Neural progenitor cell (in vitro differentiated cells): ENCODE data around the gene ITPA. TPM values are rescaled to one million over a fixed set of nuclear protein-coding genes. Genes with fewer than 3 reads are reported as not detected.

ENCODE experiments used
- DNase-seq: peaks from one replicate; pipeline ENCODE4 v3.0.0-alpha.2; 2016; ENCODE audit warnings: low spot score
- H2AFZ ChIP-seq: fragments of 200-600 bp; sonication (generic); replicated peaks from 2 replicates; pipeline ENCODE4 v1.6.1; 2016; ENCODE audit warnings: antibody characterized with exemption
- H3F3A ChIP-seq: fragments of 200-600 bp; sonication (generic); 2 replicates; pipeline ENCODE4 v1.6.1; 2016; ENCODE audit warnings: antibody characterized with exemption, low read depth
- H3K27ac ChIP-seq: fragments of 200-600 bp; sonication (generic); 2 replicates; pipeline ENCODE4 v1.5.1; 2016; ENCODE audit warnings: mild to moderate bottlenecking
- H3K27me3 ChIP-seq: fragments of 200-600 bp; sonication (generic); 2 replicates; pipeline ENCODE4 v1.6.1; 2016; ENCODE audit warnings: mild to moderate bottlenecking, moderate library complexity
- H3K36me3 ChIP-seq: fragments of 200-600 bp; sonication (generic); 2 replicates; pipeline ENCODE4 v1.5.1; 2016
- H3K4me1 ChIP-seq: fragments of 200-600 bp; sonication (generic); 2 replicates; pipeline ENCODE4 v1.6.1; 2016; ENCODE audit warnings: mixed run types
- H3K4me2 ChIP-seq: fragments of 200-600 bp; sonication (generic); 2 replicates; pipeline ENCODE4 v1.6.1; 2016
- H3K4me3 ChIP-seq: fragments of 200-600 bp; sonication (generic); 2 replicates; pipeline ENCODE4 v1.5.1; 2016
- H3K79me2 ChIP-seq: fragments of 200-600 bp; sonication (generic); 2 replicates; pipeline ENCODE4 v1.6.1; 2016; ENCODE audit warnings: low read depth
- H3K9ac ChIP-seq: fragments of 200-600 bp; sonication (generic); 2 replicates; pipeline ENCODE4 v1.6.1; 2016
- H3K9me3 ChIP-seq: fragments of 200-600 bp; sonication (generic); 2 replicates; pipeline ENCODE4 v1.5.1; 2016; ENCODE audit warnings: low read depth
- H4K20me1 ChIP-seq: fragments of 200-600 bp; sonication (generic); 2 replicates; pipeline ENCODE4 v1.6.1; 2016; ENCODE audit warnings: low read depth
- H3K27ac Mint-ChIP-seq: 3 replicates; pipeline ENCODE4 v1.8.0; 2021; ENCODE audit warnings: mixed read lengths
- H3K27me3 Mint-ChIP-seq: 2 replicates; pipeline ENCODE4 v1.8.0; 2022; ENCODE audit warnings: low read depth, mild to moderate bottlenecking, inconsistent platforms, moderate library complexity, mixed read lengths; ENCODE audit not compliant: insufficient read depth
- H3K36me3 Mint-ChIP-seq: 3 replicates; pipeline ENCODE4 v1.8.0; 2021; ENCODE audit warnings: mixed read lengths
- H3K4me1 Mint-ChIP-seq: 3 replicates; pipeline ENCODE4 v1.8.0; 2021; ENCODE audit warnings: mixed read lengths
- H3K4me3 Mint-ChIP-seq: 3 replicates; pipeline ENCODE4 v1.8.0; 2021; ENCODE audit warnings: mild to moderate bottlenecking, moderate library complexity, mixed read lengths
- H3K9me3 Mint-ChIP-seq: 3 replicates; pipeline ENCODE4 v1.8.0; 2020; ENCODE audit warnings: mixed read lengths
- CTCF ChIP-seq: fragments of 200-600 bp; sonication (generic); IDR thresholded peaks from 2 replicates; pipeline ENCODE4 v1.5.1; 2017; ENCODE audit warnings: antibody characterized with exemption, mild to moderate bottlenecking
- EZH2 ChIP-seq: fragments of 200-600 bp; sonication (generic); IDR thresholded peaks from 2 replicates; pipeline ENCODE4 v1.6.1; 2017; ENCODE audit warnings: antibody characterized with exemption, mild to moderate bottlenecking, moderate library complexity
- EZH2phosphoT487 ChIP-seq: fragments of 200-600 bp; sonication (generic); IDR thresholded peaks from 2 replicates; pipeline ENCODE4 v1.6.1; 2017; ENCODE audit warnings: antibody characterized with exemption
- total RNA-seq: library from RNA; depleted of rRNA; stranded (reverse); fragments of >200 nt; gene quantifications from 2 replicates; pipeline ENCODE4 v1.2.3, GENCODE V29; 2015; ENCODE audit warnings: low replicate concordance

ITPA gene
- total RNA-seq, 1 donor from 2014 or later, result 18.2 TPM

GRCh38 chr20:3175270-3175669 is 34.0 kb upstream of the ITPA start:
- no peak for TF ChIP-seq EZH2phosphoT487
- no peak for TF ChIP-seq EZH2
- no peak for TF ChIP-seq CTCF
- Histone ChIP-seq H3K79me2 (peaks cover 10% of the 10 kb centered on the region), H4K20me1 (peaks cover 12% of the 10 kb centered on the region), H3K9ac (no peak overlapping the region), H3K27ac (no peak overlapping the region), H3K36me3 (no peaks in the 10 kb centered on the region), H3K4me3 (peak overlapping the region; percentile 96), H3K4me1 (peaks cover 20% of the 10 kb centered on the region), H3K9me3 (no peaks in the 10 kb centered on the region), H3K27me3 (no peaks in the 10 kb centered on the region), H3K4me2 (peak overlapping the region; percentile 77), H3F3A (peaks cover 26% of the 10 kb centered on the region), H2AFZ (no peak overlapping the region)
- no peak for DNase-seq
- Mint-ChIP-seq H3K4me3 (peak overlapping the region; percentile 96), H3K27ac (no peak overlapping the region), H3K36me3 (no peaks in the 10 kb centered on the region), H3K4me1 (peaks cover 27% of the 10 kb centered on the region), H3K27me3 (peaks cover 11% of the 10 kb centered on the region), H3K9me3 (no peaks in the 10 kb centered on the region)

- H3K9me3 ChIP-seq, result no peaks in the 10 kb centered on the region
- no peak overlapping the region for H3K27ac ChIP-seq
- no peaks in the 10 kb centered on the region for H3K9me3 Mint-ChIP-seq
- H3F3A ChIP-seq, result peaks cover 20% of the 10 kb centered on the region
- H3K9ac ChIP-seq, result no peak overlapping the region
- H3K36me3 ChIP-seq, result no peaks in the 10 kb centered on the region
- peaks cover 6% of the 10 kb centered on the region for H3K27me3 Mint-ChIP-seq
- TF ChIP-seq EZH2 (no peak), CTCF (no peak), EZH2phosphoT487 (no peak)
- peaks cover 10% of the 10 kb centered on the region for H3K4me1 ChIP-seq
- peaks cover 16% of the 10 kb centered on the region for H3K4me1 Mint-ChIP-seq
- H3K36me3 Mint-ChIP-seq, result no peaks in the 10 kb centered on the region
- H3K27me3 ChIP-seq, result no peaks in the 10 kb centered on the region
- no peak overlapping the region for H2AFZ ChIP-seq
- H3K4me3 Mint-ChIP-seq, result no peak overlapping the region
- no peak overlapping the region for H3K4me3 ChIP-seq
- no peak overlapping the region for H3K27ac Mint-ChIP-seq
- H3K4me2 ChIP-seq, result no peak overlapping the region
- DNase-seq, result no peak
- H3K79me2 ChIP-seq, result peaks cover 10% of the 10 kb centered on the region
- no peaks in the 10 kb centered on the region for H4K20me1 ChIP-seq
Observed at GRCh38 chr20:3177746-3178485, 31.4 kb upstream of the ITPA start.

- Histone ChIP-seq H3K4me3 (no peak overlapping the region), H3K4me2 (no peak overlapping the region), H3K9ac (no peak overlapping the region), H3K9me3 (no peaks in the 10 kb centered on the region), H2AFZ (no peak overlapping the region), H3K79me2 (peaks cover under 1% of the 10 kb centered on the region), H4K20me1 (no peaks in the 10 kb centered on the region), H3K27me3 (no peaks in the 10 kb centered on the region), H3K36me3 (no peaks in the 10 kb centered on the region), H3K4me1 (peaks cover under 1% of the 10 kb centered on the region), H3K27ac (no peak overlapping the region), H3F3A (peaks cover 12% of the 10 kb centered on the region)
- no peak overlapping the region for H3K4me3 Mint-ChIP-seq
- no peak overlapping the region for H3K27ac Mint-ChIP-seq
- DNase-seq, result no peak
- H3K36me3 Mint-ChIP-seq, result no peaks in the 10 kb centered on the region
- H3K4me1 Mint-ChIP-seq, result peaks cover 7% of the 10 kb centered on the region
- H3K27me3 Mint-ChIP-seq, result no peaks in the 10 kb centered on the region
- TF ChIP-seq EZH2 (no peak), CTCF (no peak), EZH2phosphoT487 (no peak)
- no peaks in the 10 kb centered on the region for H3K9me3 Mint-ChIP-seq
Observed at GRCh38 chr20:3180319-3180718, 29.0 kb upstream of the ITPA start.
